LNCAP (cell line): ENCODE results near the gene SMARCC1.

Experiments
- TF ChIP-seq, protein P1 (sequence below): fragments of 450-650 bp; IDR thresholded peaks from 2 replicates; pipeline ENCODE4 v1.5.1; 2017; ENCODE audit warnings: mild to moderate bottlenecking

The SMARCC1 gene

GRCh38 chr3:47605652-47606051, 176.0 kb downstream of the SMARCC1 start:
- TF ChIP-seq, protein P1, sequence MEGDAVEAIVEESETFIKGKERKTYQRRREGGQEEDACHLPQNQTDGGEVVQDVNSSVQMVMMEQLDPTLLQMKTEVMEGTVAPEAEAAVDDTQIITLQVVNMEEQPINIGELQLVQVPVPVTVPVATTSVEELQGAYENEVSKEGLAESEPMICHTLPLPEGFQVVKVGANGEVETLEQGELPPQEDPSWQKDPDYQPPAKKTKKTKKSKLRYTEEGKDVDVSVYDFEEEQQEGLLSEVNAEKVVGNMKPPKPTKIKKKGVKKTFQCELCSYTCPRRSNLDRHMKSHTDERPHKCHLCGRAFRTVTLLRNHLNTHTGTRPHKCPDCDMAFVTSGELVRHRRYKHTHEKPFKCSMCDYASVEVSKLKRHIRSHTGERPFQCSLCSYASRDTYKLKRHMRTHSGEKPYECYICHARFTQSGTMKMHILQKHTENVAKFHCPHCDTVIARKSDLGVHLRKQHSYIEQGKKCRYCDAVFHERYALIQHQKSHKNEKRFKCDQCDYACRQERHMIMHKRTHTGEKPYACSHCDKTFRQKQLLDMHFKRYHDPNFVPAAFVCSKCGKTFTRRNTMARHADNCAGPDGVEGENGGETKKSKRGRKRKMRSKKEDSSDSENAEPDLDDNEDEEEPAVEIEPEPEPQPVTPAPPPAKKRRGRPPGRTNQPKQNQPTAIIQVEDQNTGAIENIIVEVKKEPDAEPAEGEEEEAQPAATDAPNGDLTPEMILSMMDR: no peak

- TF ChIP-seq, protein P1: no peak
These were observed 177.5 kb downstream of the SMARCC1 start for GRCh38 chr3:47604145-47604544.

- TF ChIP-seq, protein P1: no peak
These were observed 178.4 kb downstream of the SMARCC1 start for GRCh38 chr3:47603332-47603731.

DNA sequence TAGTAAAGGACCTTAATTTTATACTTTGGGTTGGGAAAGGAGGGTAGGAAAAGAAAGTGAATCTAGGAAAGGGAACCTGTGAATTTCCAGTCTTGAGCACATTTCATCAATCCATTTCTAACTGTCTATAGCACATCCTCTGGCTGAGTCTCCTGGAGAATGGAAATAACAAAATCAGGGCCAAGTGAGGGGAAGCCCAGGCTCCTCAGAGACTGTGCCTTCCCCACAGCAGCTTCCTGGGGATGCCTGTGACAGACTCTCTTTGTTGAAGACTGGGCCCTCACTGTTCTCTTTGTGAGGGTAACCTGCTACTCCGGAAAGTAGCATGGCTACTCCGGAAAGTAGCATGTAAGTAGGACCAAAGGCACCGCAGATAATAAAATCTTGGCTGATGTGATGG, 180.4 kb downstream of the SMARCC1 start:
- TF ChIP-seq, protein P1: no peak

DNA sequence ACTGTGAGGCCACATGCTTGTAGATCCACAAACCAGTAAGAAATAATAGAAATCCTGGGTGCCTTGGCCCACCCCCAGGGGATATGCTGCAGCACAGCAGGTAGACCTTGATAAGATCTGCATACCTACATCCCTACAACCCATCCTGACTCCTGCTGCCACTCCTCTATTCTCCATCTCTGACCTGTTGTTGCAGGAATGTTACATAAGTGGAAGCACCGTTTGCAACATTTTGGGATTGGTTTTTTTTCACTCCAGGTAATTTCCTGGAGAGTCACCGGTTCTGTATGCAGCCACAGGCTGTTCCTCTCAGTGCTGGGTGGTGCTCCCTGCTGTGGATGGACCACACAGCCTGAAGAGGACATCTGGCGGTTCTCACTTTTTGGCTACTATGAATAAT, 186.9 kb downstream of the SMARCC1 start:
- TF ChIP-seq, protein P1: no peak

- TF ChIP-seq, protein P1: no peak
These were observed 189.5 kb downstream of the SMARCC1 start for GRCh38 chr3:47592066-47592795.

DNA sequence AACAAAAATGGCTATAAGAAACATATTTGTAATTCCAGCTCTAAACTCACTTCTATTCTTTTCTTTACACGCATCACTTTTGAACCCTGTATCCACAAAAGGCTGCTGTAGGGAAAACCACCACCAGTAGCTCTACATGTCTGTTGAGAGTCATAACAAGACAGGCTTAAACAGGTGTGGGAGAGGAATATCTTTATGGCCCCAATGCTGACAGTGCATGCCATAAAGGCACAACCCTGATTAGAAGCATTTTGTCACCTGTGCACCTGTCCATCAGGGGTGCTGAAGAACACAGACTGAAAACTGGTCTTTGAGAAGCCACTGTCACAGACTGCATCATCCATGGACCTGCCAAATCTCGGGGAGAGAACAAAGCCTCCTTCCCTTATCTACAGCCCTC, 191.5 kb downstream of the SMARCC1 start:
- TF ChIP-seq, protein P1: no peak

- TF ChIP-seq, protein P1: no peak
These were observed 193.1 kb downstream of the SMARCC1 start for GRCh38 chr3:47588587-47588986.
